ENCODE data around the gene FTMT. TPM values are rescaled to one million over a fixed set of nuclear protein-coding genes. Genes with fewer than 3 reads are reported as not detected.
"Not testable (repeated sequence)": the region's sequence is repeated elsewhere in the genome, so short reads cannot be mapped to it uniquely, and the experiment has no call there.

Gene FTMT
- total RNA-seq (not detected in 2 replicates), polyA plus RNA-seq (not detected in 2 replicates), polyA minus RNA-seq (not detected in 2 replicates), Bru-seq, nascent RNA (not detected), BruChase-seq, experiment 1, labeled RNA remaining after a 6-hour chase (not detected), BruChase-seq, experiment 2, labeled RNA remaining after a 2-hour chase (not detected)
- polyA plus RNA-seq (2011; cell fraction: cytosol; rRNA removed) = not detected in 2 replicates
- polyA plus RNA-seq (2011; cell fraction: nucleus; rRNA removed) = not detected in 2 replicates
- polyA plus RNA-seq (2012) = not detected in 2 replicates
- not detected for polyA minus RNA-seq (2011; cell fraction: cytosol; rRNA and poly(A)+ RNA removed)
- polyA minus RNA-seq (2011; cell fraction: nucleus; rRNA and poly(A)+ RNA removed) = not detected in 2 replicates
- long read RNA-seq = 0 reads

DNA sequence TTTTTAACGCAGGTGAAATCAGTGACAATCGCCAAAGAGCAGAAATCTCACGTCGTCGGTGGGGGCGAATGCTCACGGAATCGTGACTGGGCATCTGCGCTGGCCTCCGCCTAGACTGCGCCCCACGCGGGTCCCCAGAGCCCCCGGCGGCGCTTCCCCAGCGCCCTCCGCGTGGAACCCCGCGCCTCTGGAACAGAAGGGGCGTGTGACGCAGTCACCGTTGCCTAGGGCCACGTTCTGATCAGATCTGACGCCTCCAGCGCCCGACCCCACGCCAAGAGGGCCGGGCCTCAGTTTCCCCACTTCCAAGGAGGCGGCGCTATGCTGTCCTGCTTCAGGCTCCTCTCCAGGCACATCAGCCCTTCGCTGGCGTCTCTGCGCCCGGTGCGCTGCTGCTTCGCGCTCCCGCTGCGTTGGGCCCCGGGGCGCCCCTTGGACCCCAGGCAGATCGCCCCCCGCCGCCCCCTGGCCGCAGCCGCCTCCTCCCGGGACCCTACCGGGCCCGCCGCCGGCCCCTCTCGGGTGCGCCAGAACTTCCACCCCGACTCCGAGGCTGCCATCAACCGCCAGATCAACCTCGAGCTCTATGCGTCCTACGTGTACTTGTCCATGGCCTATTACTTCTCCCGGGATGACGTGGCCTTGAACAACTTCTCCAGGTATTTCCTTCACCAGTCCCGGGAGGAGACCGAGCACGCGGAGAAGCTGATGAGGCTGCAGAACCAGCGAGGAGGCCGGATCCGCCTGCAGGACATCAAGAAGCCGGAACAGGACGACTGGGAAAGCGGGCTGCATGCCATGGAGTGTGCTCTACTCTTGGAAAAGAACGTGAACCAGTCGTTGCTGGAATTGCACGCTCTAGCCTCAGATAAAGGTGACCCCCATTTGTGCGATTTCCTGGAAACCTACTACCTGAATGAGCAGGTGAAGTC is at the start of gene FTMT:
Gene FTMT, plus strand, starts transcription at position 240 of the 932 bp plus-strand sequence. Its CDS starts 82 bp downstream, at position 322.
- H2AFZ ChIP-seq (ENCODE audit: low read depth, low read length) = no peak within 1 kb of the TSS
- ChIA-PET CTCF (no interaction called here), POLR2A (no interaction called here)
- no peaks in the 10 kb centered on the region for H3K9me1 ChIP-seq (replicated peaks; ENCODE audit: control insufficient read depth, extremely low read depth, insufficient read depth, low read length)
- FAIRE-seq = no peak
- no TSS peak for BruUV-seq (replicated peaks)
- no peaks in the 10 kb centered on the region for H3K27me3 ChIP-seq (ENCODE audit: control insufficient read depth in 2 of 2, insufficient read depth in 2 of 2, low read length in 2 of 2)
- no peak within 1 kb of the TSS for H3K4me2 ChIP-seq (ENCODE audit: insufficient read depth, low read length)
- no peaks in the 10 kb centered on the region for H3K9me3 ChIP-seq (replicated peaks; ENCODE audit: control insufficient read depth, insufficient read depth, low read length)
- TF ChIP-seq POLR2AphosphoS5 (IDR thresholded peaks at IDR 0.05; ENCODE audit: insufficient read depth, low read depth, low read length) = no peak
- no peak for TF ChIP-seq MYC (IDR thresholded peaks at IDR 0.05; ENCODE audit: low read depth, low read length)
- TF ChIP-seq EZH2 (IDR thresholded peaks at IDR 0.05; ENCODE audit: borderline replicate concordance, low read depth, low read length, severe bottlenecking) = no peak
- TF ChIP-seq, protein P1, sequence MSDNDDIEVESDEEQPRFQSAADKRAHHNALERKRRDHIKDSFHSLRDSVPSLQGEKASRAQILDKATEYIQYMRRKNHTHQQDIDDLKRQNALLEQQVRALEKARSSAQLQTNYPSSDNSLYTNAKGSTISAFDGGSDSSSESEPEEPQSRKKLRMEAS (IDR thresholded peaks at IDR 0.05; ENCODE audit: insufficient read depth, insufficient read length) = no peak
- no peak for TF ChIP-seq FOS (IDR thresholded peaks at IDR 0.05; ENCODE audit: borderline replicate concordance, insufficient read depth, low read length)
- no peak for TF ChIP-seq POLR2A (IDR thresholded peaks at IDR 0.05; ENCODE audit: low read depth, low read length)
- no peak for TF ChIP-seq JUN (IDR thresholded peaks at IDR 0.05; ENCODE audit: borderline replicate concordance, insufficient read depth, insufficient read length, low read depth)
- no peak for TF ChIP-seq GATA2 (IDR thresholded peaks at IDR 0.05; ENCODE audit: insufficient read depth, insufficient read length, low read depth, low read length)
- TF ChIP-seq, protein P2, sequence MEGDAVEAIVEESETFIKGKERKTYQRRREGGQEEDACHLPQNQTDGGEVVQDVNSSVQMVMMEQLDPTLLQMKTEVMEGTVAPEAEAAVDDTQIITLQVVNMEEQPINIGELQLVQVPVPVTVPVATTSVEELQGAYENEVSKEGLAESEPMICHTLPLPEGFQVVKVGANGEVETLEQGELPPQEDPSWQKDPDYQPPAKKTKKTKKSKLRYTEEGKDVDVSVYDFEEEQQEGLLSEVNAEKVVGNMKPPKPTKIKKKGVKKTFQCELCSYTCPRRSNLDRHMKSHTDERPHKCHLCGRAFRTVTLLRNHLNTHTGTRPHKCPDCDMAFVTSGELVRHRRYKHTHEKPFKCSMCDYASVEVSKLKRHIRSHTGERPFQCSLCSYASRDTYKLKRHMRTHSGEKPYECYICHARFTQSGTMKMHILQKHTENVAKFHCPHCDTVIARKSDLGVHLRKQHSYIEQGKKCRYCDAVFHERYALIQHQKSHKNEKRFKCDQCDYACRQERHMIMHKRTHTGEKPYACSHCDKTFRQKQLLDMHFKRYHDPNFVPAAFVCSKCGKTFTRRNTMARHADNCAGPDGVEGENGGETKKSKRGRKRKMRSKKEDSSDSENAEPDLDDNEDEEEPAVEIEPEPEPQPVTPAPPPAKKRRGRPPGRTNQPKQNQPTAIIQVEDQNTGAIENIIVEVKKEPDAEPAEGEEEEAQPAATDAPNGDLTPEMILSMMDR (IDR thresholded peaks at IDR 0.05; ENCODE audit: extremely low read depth in 1 of 2, insufficient read depth in 1 of 2, low read depth in 1 of 2, low read length in 2 of 2) = no peak
- intact Hi-C loops (cut with micrococcal nuclease) = no loop called here
- H3K27ac ChIP-seq (ENCODE audit: insufficient read depth, low read depth, low read length) = no peak within 1 kb of the TSS
- H4K20me1 ChIP-seq (replicated peaks; ENCODE audit: control insufficient read depth, extremely low read depth, insufficient read depth, low read length) = no peaks in the 10 kb centered on the region
- no peak within 1 kb of the TSS for H3K4me3 ChIP-seq (replicated peaks in 1 of 3; ENCODE audit: insufficient read depth in 1 of 3, low read depth in 1 of 3, low read length in 3 of 3)
- dilution Hi-C loops (cut with MboI; ENCODE audit: extremely low pct_ligation_motif_present, low sequenced_read_pairs) = no loop called here
- H3K36me3 ChIP-seq (ENCODE audit: control insufficient read depth in 2 of 2, extremely low read depth in 1 of 2, insufficient read depth in 2 of 2, low read length in 2 of 2) = no peaks in the 10 kb centered on the region
- no peaks in the 10 kb centered on the region for H3K4me1 ChIP-seq (ENCODE audit: control insufficient read depth, extremely low read depth, insufficient read depth, low read length)
- H3K79me2 ChIP-seq (ENCODE audit: control insufficient read depth, insufficient read depth, low read length) = no peaks in the 10 kb centered on the region
- H3K9ac ChIP-seq (replicated peaks; ENCODE audit: extremely low read depth, insufficient read depth, low read length) = no peak within 1 kb of the TSS
- DNase-seq (ENCODE audit: low read depth, low spot score) = no peak

DNA sequence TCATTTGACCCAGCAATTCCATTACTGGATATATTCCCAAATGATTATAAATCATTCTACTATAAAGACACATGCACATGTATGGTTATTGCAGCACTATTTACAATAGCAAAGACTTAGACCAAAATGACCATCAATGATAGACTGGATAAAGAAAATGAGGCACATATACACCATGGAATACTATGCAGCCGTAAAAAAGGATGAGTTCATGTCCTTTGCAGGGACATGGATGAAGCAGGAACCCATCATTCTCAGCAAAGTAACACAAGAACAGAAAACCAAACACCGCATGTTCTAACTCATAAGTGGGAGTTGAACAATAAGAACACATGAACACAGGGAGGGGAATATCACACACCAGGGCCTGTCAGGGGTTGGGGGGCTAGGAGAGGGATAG is 46.4 kb upstream of the FTMT start:
- POLR2A ChIA-PET; BruUV-seq (replicated peaks); CTCF ChIA-PET; H3K36me3 ChIP-seq (ENCODE audit: control insufficient read depth in 2 of 2, extremely low read depth in 1 of 2, insufficient read depth in 2 of 2, low read length in 2 of 2); FAIRE-seq; H2AFZ ChIP-seq (ENCODE audit: low read depth, low read length); H3K4me2 ChIP-seq (ENCODE audit: insufficient read depth, low read length); intact Hi-C loops (cut with micrococcal nuclease); H3K9me3 ChIP-seq (replicated peaks; ENCODE audit: control insufficient read depth, insufficient read depth, low read length); H4K20me1 ChIP-seq (replicated peaks; ENCODE audit: control insufficient read depth, extremely low read depth, insufficient read depth, low read length); DNase-seq (ENCODE audit: low read depth, low spot score); H3K27me3 ChIP-seq (ENCODE audit: control insufficient read depth in 2 of 2, insufficient read depth in 2 of 2, low read length in 2 of 2); dilution Hi-C loops (cut with MboI; ENCODE audit: extremely low pct_ligation_motif_present, low sequenced_read_pairs); H3K79me2 ChIP-seq (ENCODE audit: control insufficient read depth, insufficient read depth, low read length); H3K27ac ChIP-seq (ENCODE audit: insufficient read depth, low read depth, low read length); H3K4me3 ChIP-seq (replicated peaks in 1 of 3; ENCODE audit: insufficient read depth in 1 of 3, low read depth in 1 of 3, low read length in 3 of 3); H3K9ac ChIP-seq (replicated peaks; ENCODE audit: extremely low read depth, insufficient read depth, low read length); H3K4me1 ChIP-seq (ENCODE audit: control insufficient read depth, extremely low read depth, insufficient read depth, low read length); H3K9me1 ChIP-seq (replicated peaks; ENCODE audit: control insufficient read depth, extremely low read depth, insufficient read depth, low read length): not testable (repeated sequence)

All from endothelial cell of umbilical vein (primary cell).